A673 (cell line): ENCODE data around the gene TPO. TPM values are rescaled to one million over a fixed set of nuclear protein-coding genes. Genes with fewer than 3 reads are reported as not detected.

Experiments used
- BruUV-seq: library from RNA; stranded (reverse); fragments of 400-500 nt; replicated peaks from 2 replicates; lab custom pipeline; 2021; lab: Mats Ljungman, UMichigan
- CTCF ChIA-PET: fragments of 300-600 bp; sonication (Branson Sonifier 250); formaldehyde crosslinking; loops from one replicate; lab custom pipeline; 2022; ENCODE audit warnings: antibody characterized with exemption; lab: Charles Lee
- POLR2A ChIA-PET: fragments of 300-600 bp; sonication (Branson Sonifier 250); formaldehyde crosslinking; loops from one replicate; lab custom pipeline; 2022; ENCODE audit warnings: antibody characterized with exemption; ENCODE audit not compliant: low non-redundant PET; lab: Charles Lee
- DNase-seq: peaks from one replicate; pipeline ENCODE4 v3.0.0-alpha.2; 2015; ENCODE audit warnings: low spot score
- H3K27ac ChIP-seq: fragments of 200-600 bp; sonication (generic); 2 replicates; pipeline ENCODE4 v1.5.1; 2016; ENCODE audit warnings: mixed run types, low read depth, mild to moderate bottlenecking, mixed read lengths, antibody characterized with exemption, low read length; ENCODE audit not compliant: poor library complexity, severe bottlenecking
- H3K27me3 ChIP-seq: fragments of 200-600 bp; sonication (generic); replicated peaks from 2 replicates; pipeline ENCODE4 v1.6.1; 2017; ENCODE audit warnings: mixed run types, low read depth, mild to moderate bottlenecking, mixed read lengths, antibody characterized with exemption, low read length; ENCODE audit not compliant: insufficient read depth, poor library complexity
- H3K36me3 ChIP-seq: fragments of 200-600 bp; sonication (generic); 2 replicates; pipeline ENCODE4 v1.6.1; 2016; ENCODE audit warnings: mixed run types, mild to moderate bottlenecking, mixed read lengths, antibody characterized with exemption, low read length; ENCODE audit not compliant: insufficient read depth, poor library complexity, severe bottlenecking
- H3K4me1 ChIP-seq: fragments of 200-600 bp; sonication (generic); 2 replicates; pipeline ENCODE4 v1.6.1; 2017; ENCODE audit warnings: mixed run types, mild to moderate bottlenecking, mixed read lengths, antibody characterized with exemption, low read length; ENCODE audit not compliant: insufficient read depth, poor library complexity, severe bottlenecking
- H3K4me3 ChIP-seq: fragments of 200-600 bp; sonication (generic); 2 replicates; pipeline ENCODE4 v1.5.1; 2016; ENCODE audit warnings: low read depth, mixed run types, mild to moderate bottlenecking, mixed read lengths, low read length; ENCODE audit not compliant: poor library complexity, severe bottlenecking
- H3K9me3 ChIP-seq: fragments of 200-600 bp; sonication (generic); 2 replicates; pipeline ENCODE4 v1.6.1; 2016; ENCODE audit warnings: mixed run types, low read depth, mild to moderate bottlenecking, mixed read lengths, antibody characterized with exemption, low read length; ENCODE audit not compliant: poor library complexity, severe bottlenecking
- CTCF ChIP-seq: fragments of 300-800, 200-600 bp; sonication (generic); conservative IDR thresholded peaks from 2 replicates; pipeline ENCODE4 v1.5.1; 2017; ENCODE audit warnings: low read depth, mild to moderate bottlenecking, antibody characterized with exemption, low read length, moderate library complexity, mixed read lengths
- EZH2 ChIP-seq: fragments of 200-600 bp; sonication (generic); IDR thresholded peaks from 2 replicates; pipeline ENCODE4 v1.6.1; 2017; ENCODE audit warnings: borderline replicate concordance, low read depth, mild to moderate bottlenecking, mixed read lengths, antibody characterized with exemption, low read length; ENCODE audit not compliant: poor library complexity, severe bottlenecking
- intact Hi-C: fragments of 100-400 bp; cut with micrococcal nuclease; formaldehyde crosslinking; loops from one replicate; pipeline ENCODE4 v1.10.0; 2022; ENCODE audit not compliant: unreplicated experiment
- total RNA-seq: library from RNA; stranded (reverse); gene quantifications from 2 replicates; pipeline ENCODE4 v1.2.3, GENCODE V29; 2021

The TPO gene
- total RNA-seq, 1 experiment from 2014 or later = not detected

DNA sequence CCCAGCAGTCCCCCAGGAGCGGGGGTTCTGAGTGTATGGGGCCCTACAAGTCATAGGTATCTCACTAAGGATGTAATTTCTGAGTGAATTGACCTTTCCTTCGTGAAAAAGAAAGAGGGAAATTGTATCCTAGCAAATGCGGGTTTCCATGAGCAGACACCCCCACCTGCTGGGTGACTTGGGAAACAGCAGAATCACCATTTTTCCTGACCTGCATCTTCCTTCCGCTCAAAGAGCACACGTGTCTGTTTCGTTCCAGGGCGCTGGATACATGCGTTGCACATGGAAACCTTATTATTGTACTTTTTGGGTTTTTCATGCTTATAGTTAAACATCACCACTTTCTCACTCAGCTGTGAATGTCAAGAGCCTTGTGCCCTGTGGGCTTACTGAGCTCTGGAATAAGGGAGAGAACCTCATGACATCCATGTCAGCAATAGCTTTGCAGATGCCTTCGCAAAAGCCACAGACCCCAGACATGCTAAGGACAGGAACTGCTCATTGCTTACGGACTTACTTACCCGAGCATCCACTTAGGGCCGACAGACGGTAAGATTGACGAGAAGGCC, 132.8 kb downstream of the TPO start:
- Histone ChIP-seq H3K27me3 (no peaks in the 10 kb centered on the region), H3K9me3 (no peaks in the 10 kb centered on the region), H3K4me3 (no peak overlapping the region), H3K27ac (no peak overlapping the region), H3K36me3 (no peaks in the 10 kb centered on the region), H3K4me1 (no peaks in the 10 kb centered on the region)
- CTCF ChIA-PET = interaction anchor here (0.6 to 1.3 kb wide), 6 partner anchors 223 to 1017 kb away, joined by 3 to 5 read pairs (median 3); no protein-coding TSS in a partner anchor
- POLR2A ChIA-PET = no interaction called here
- TF ChIP-seq EZH2 (no peak), CTCF (peak; percentile 87)
- DNase-seq = peak; percentile 68
- no TSS peak for BruUV-seq
- intact Hi-C loops = loop anchor here (2.0 to 10.0 kb wide), 4 partner anchors 301 to 829 kb away; no protein-coding TSS in a partner anchor

- intact Hi-C loops = loop anchor here (2.0 to 10.0 kb wide), 4 partner anchors 302 to 830 kb away; no protein-coding TSS in a partner anchor
- no peak overlapping the region for H3K27ac ChIP-seq
- H3K9me3 ChIP-seq = no peaks in the 10 kb centered on the region
- ChIA-PET CTCF (interaction anchor here (0.6 to 1.3 kb wide), 5 partner anchors 403 to 1018 kb away, joined by 3 to 5 read pairs (median 3); no protein-coding TSS in a partner anchor), POLR2A (no interaction called here)
- no peaks in the 10 kb centered on the region for H3K27me3 ChIP-seq
- H3K4me1 ChIP-seq = no peaks in the 10 kb centered on the region
- no TSS peak for BruUV-seq
- H3K4me3 ChIP-seq = no peak overlapping the region
- DNase-seq = no peak
- H3K36me3 ChIP-seq = no peaks in the 10 kb centered on the region
- TF ChIP-seq CTCF (peak; percentile 40), EZH2 (no peak)
Observed at GRCh38 chr2:1546901-1547300, 133.6 kb downstream of the TPO start.

DNA sequence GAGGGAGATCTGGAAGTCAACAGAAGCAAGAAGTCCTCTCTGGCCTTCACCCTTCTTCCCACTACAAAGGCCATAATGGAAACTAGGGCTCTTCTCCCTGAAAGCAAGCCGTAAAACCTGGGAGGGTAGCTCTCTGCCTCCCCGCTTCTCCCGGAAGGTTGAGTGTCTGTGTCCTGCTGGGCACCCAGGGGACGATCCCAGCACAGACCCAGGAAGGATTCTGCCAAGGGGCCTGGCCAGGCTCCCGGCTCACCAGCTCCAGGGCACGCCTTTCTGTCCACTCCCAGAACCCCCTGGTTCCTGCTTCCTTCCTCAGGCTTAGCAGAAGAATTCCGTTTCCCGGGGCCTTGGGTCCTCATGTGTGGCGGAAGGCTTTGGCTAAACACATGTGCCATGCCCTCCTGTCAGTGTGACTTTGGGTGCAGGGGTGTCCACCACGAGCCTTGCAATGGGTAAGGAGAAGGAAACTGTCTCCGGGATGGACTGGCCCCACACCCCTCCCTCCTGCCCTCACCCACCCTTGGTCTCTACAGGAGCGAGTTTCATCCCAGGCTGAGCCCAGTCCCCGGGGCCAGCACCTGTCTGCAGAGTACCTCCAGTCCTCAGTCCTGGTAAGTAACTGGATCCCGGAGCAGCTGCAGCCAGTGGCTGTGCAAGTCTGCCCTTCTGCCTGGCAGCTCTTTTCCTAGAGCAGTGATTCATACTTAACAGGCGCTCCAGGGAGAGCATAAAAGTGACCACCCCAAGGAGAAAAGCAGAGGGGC, 135.8 kb downstream of the TPO start:
- H3K27ac ChIP-seq = no peak overlapping the region
- no peaks in the 10 kb centered on the region for H3K36me3 ChIP-seq
- DNase-seq = no peak
- H3K9me3 ChIP-seq = no peaks in the 10 kb centered on the region
- POLR2A ChIA-PET = no interaction called here
- TF ChIP-seq CTCF = no peak
- no peak for TF ChIP-seq EZH2
- no TSS peak for BruUV-seq
- H3K4me1 ChIP-seq = no peaks in the 10 kb centered on the region
- no peak overlapping the region for H3K4me3 ChIP-seq
- no peaks in the 10 kb centered on the region for H3K27me3 ChIP-seq
- intact Hi-C loops = loop anchor here (10.0 kb wide), 2 partner anchors 304 to 404 kb away; no protein-coding TSS in a partner anchor
- CTCF ChIA-PET = interaction anchor here (0.7 kb wide), 1 partner anchor 56 kb away, joined by 6 read pairs; no protein-coding TSS in a partner anchor
